GM18519 (cell line): ENCODE measurements around the gene SOD2.

Experiments
- ATAC-seq: cut with Tn5 transposase; IDR thresholded peaks from one replicate; pipeline ENCODE4 v1.9.1; 2021; ENCODE audit warnings: mild to moderate bottlenecking, moderate library complexity; ENCODE audit not compliant: unreplicated experiment, low FRiP score

The SOD2 gene

GRCh38 chr6:159646116-159646515 is 46.9 kb downstream of the SOD2 start:
- no peak for ATAC-seq

- no peak for ATAC-seq
Observed at GRCh38 chr6:159645640-159646039, 47.4 kb downstream of the SOD2 start.
